Measurements from ENCODE around the gene DNAJC15. TPM values are rescaled to one million over a fixed set of nuclear protein-coding genes. Genes with fewer than 3 reads are reported as not detected.
"Not testable (repeated sequence)": the region's sequence is repeated elsewhere in the genome, so short reads cannot be mapped to it uniquely, and the experiment has no call there.

Gene DNAJC15
- polyA plus RNA-seq, 3 donors: 8.3 to 31.1 (median 22.0) TPM

DNA sequence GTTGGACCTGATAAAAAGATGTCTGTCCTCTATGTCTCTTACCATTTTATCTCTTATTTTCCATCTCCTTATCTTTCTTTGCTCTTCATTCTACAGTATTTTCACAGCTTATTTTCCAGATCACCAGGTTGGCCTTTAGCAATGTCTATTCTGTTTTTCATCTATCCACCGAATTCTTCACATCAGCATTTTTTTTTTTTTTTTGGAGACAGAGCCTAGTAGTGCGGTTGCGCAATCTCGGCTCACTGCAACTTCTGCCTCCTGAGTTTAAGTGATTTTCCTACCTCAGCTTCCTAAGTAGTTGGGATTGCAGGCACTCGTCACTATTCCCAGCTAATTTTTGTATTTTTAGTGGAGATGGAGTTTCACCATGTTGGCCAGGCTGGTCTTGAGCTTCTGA lies 49.0 kb downstream of the DNAJC15 start:
- H3K4me1 ChIP-seq (ENCODE audit: control insufficient read depth in 1 of 2, insufficient read depth in 2 of 2, low read length in 2 of 2): peaks cover 0 to 5% of the 10 kb centered on the region in 2 donors
- H3K36me3 ChIP-seq (replicated peaks in 1 of 2; ENCODE audit: control insufficient read depth in 1 of 2, insufficient read depth in 2 of 2, low read length in 2 of 2): peaks cover 21 to 27% of the 10 kb centered on the region in 2 donors
- no peak overlapping the region for H3K27ac ChIP-seq (ENCODE audit: low read depth in 1 of 2, low read length in 2 of 2)
- H2AFZ ChIP-seq (ENCODE audit: insufficient read depth, low read depth, low read length, poor library complexity, severe bottlenecking): no peak overlapping the region
- Mint-ChIP-seq H3K27ac (peak overlapping the region in 2 of 7 donors; percentile 1 to 36), H3K27me3 (ENCODE audit: low read depth in 3 of 3) (no peaks in the 10 kb centered on the region), H3K9me3 (no peaks in the 10 kb centered on the region), H3K4me1 (peaks cover 14% of the 10 kb centered on the region), H3K4me3 (no peak overlapping the region), H3K36me3 (peaks cover 20 to 25% of the 10 kb centered on the region in 2 donors)
- no peak overlapping the region for H3K4me2 ChIP-seq (replicated peaks; ENCODE audit: extremely low read depth, low read length, poor library complexity, severe bottlenecking)
- DNase-seq: peak; percentile 23 to 51 (median 45)
- no peak overlapping the region for H3K9ac ChIP-seq (ENCODE audit: insufficient read depth, low read length, poor library complexity, severe bottlenecking)
- no peaks in the 10 kb centered on the region for H3K27me3 ChIP-seq (ENCODE audit: control insufficient read depth in 2 of 2, insufficient read depth in 2 of 2, low read length in 2 of 2)
- no peaks in the 10 kb centered on the region for H4K20me1 ChIP-seq (ENCODE audit: insufficient read depth, low read length)
- TF ChIP-seq, protein P1, sequence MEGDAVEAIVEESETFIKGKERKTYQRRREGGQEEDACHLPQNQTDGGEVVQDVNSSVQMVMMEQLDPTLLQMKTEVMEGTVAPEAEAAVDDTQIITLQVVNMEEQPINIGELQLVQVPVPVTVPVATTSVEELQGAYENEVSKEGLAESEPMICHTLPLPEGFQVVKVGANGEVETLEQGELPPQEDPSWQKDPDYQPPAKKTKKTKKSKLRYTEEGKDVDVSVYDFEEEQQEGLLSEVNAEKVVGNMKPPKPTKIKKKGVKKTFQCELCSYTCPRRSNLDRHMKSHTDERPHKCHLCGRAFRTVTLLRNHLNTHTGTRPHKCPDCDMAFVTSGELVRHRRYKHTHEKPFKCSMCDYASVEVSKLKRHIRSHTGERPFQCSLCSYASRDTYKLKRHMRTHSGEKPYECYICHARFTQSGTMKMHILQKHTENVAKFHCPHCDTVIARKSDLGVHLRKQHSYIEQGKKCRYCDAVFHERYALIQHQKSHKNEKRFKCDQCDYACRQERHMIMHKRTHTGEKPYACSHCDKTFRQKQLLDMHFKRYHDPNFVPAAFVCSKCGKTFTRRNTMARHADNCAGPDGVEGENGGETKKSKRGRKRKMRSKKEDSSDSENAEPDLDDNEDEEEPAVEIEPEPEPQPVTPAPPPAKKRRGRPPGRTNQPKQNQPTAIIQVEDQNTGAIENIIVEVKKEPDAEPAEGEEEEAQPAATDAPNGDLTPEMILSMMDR (IDR thresholded peaks at IDR 0.05): no peak
- no CpG with 5 or more reads among the region's 5 CpGs for WGBS (ENCODE audit: insufficient coverage)
- H3K79me2 ChIP-seq (ENCODE audit: insufficient read depth, low read length): peaks cover 12% of the 10 kb centered on the region
- no peaks in the 10 kb centered on the region for H3K9me3 ChIP-seq (replicated peaks in 1 of 2; ENCODE audit: control insufficient read depth in 1 of 2, insufficient read depth in 1 of 2, low read length in 2 of 2)
- H3K4me3 ChIP-seq (replicated peaks in 1 of 3; ENCODE audit: low read depth in 2 of 3, low read length in 3 of 3): no peak overlapping the region
- intact Hi-C loops (cut with micrococcal nuclease): no loop called here

DNA sequence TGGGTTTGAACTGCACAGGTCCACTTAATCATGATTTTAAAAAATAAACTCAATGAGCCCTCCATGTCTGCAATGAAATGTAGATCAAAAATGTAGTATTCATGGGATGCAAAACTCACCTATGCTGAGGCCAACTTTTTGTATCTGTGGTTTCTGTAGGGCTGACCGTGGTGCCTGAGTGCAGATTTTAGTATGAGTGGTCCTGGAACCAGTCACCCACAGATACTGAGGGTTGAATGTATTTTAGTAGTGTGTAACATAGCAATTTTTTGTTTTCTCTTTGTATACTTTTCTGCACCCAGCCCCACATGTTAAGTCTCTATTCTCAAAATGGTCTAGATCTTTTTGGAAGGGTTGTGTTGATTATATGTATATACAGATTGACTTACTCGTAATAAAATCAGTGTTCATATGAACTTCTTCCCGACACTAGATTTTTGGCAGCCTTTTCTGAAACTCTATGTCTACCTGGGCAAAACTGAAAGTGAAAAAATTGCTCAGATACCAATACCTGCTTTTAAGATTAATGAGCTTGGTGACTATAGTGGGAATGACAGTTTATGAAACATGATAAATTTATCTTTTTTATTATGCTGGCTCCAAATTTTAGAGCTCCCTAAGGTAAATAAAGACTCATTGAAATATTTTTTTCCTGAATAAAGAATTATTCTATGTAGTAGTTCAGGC lies 51.6 kb downstream of the DNAJC15 start:
- no peak overlapping the region for H3K4me2 ChIP-seq (replicated peaks; ENCODE audit: extremely low read depth, low read length, poor library complexity, severe bottlenecking)

DNA sequence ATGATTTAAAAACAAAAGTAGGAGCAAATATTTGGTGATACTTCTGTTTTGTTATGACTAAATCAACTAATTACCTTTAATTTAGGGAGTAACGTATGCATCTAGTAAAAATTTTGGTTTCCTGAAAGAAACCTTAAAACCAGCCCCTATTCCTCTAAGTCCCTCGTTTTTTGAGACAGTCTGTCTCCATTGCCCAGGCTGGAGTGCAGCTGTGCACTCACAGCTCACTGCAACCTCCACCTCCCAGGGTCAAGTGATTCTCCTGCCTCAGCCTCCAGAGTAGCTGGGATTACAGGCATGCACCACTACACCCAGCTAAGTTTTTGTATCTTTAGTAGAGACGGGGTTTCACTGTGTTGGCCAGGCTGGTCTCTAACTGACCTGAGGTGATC lies 52.1 kb downstream of the DNAJC15 start:
- H3K9ac ChIP-seq (ENCODE audit: insufficient read depth, low read length, poor library complexity, severe bottlenecking); H2AFZ ChIP-seq (ENCODE audit: insufficient read depth, low read depth, low read length, poor library complexity, severe bottlenecking); H3K4me3 ChIP-seq (replicated peaks in 1 of 3; ENCODE audit: low read depth in 2 of 3, low read length in 3 of 3); H3K27me3 ChIP-seq (ENCODE audit: control insufficient read depth in 2 of 2, insufficient read depth in 2 of 2, low read length in 2 of 2); H3K27ac ChIP-seq (ENCODE audit: low read depth in 1 of 2, low read length in 2 of 2); H3K27me3 Mint-ChIP-seq (ENCODE audit: low read depth in 3 of 3); H3K4me3 Mint-ChIP-seq; H4K20me1 ChIP-seq (ENCODE audit: insufficient read depth, low read length); DNase-seq; intact Hi-C loops (cut with micrococcal nuclease); H3K9me3 ChIP-seq (replicated peaks in 1 of 2; ENCODE audit: control insufficient read depth in 1 of 2, insufficient read depth in 1 of 2, low read length in 2 of 2); H3K9me3 Mint-ChIP-seq; H3K4me1 ChIP-seq (ENCODE audit: control insufficient read depth in 1 of 2, insufficient read depth in 2 of 2, low read length in 2 of 2); H3K4me2 ChIP-seq (replicated peaks; ENCODE audit: extremely low read depth, low read length, poor library complexity, severe bottlenecking); H3K27ac Mint-ChIP-seq: not testable (repeated sequence)
- Mint-ChIP-seq H3K4me1 (peaks cover 14% of the 10 kb centered on the region), H3K36me3 (peaks cover 17 to 27% of the 10 kb centered on the region in 2 donors)
- Histone ChIP-seq H3K79me2 (ENCODE audit: insufficient read depth, low read length) (peaks cover 12% of the 10 kb centered on the region), H3K36me3 (replicated peaks in 1 of 2; ENCODE audit: control insufficient read depth in 1 of 2, insufficient read depth in 2 of 2, low read length in 2 of 2) (peaks cover 3 to 18% of the 10 kb centered on the region in 2 donors)
- 100% methylated on average over 1 of the region's 3 CpGs for WGBS (ENCODE audit: insufficient coverage)

More for the DNA sequence above, 51.6 kb downstream of the DNAJC15 start:
- Histone ChIP-seq H3K79me2 (ENCODE audit: insufficient read depth, low read length) (peaks cover 12% of the 10 kb centered on the region), H3K9me3 (replicated peaks in 1 of 2; ENCODE audit: control insufficient read depth in 1 of 2, insufficient read depth in 1 of 2, low read length in 2 of 2) (no peaks in the 10 kb centered on the region), H3K4me3 (replicated peaks in 1 of 3; ENCODE audit: low read depth in 2 of 3, low read length in 3 of 3) (no peak overlapping the region), H3K36me3 (replicated peaks in 1 of 2; ENCODE audit: control insufficient read depth in 1 of 2, insufficient read depth in 2 of 2, low read length in 2 of 2) (peaks cover 7 to 18% of the 10 kb centered on the region in 2 donors), H3K27ac (ENCODE audit: low read depth in 1 of 2, low read length in 2 of 2) (no peak overlapping the region), H2AFZ (ENCODE audit: insufficient read depth, low read depth, low read length, poor library complexity, severe bottlenecking) (no peak overlapping the region), H3K4me1 (ENCODE audit: control insufficient read depth in 1 of 2, insufficient read depth in 2 of 2, low read length in 2 of 2) (peaks cover 0 to 5% of the 10 kb centered on the region in 2 donors), H4K20me1 (ENCODE audit: insufficient read depth, low read length) (no peaks in the 10 kb centered on the region), H3K27me3 (ENCODE audit: control insufficient read depth in 2 of 2, insufficient read depth in 2 of 2, low read length in 2 of 2) (no peaks in the 10 kb centered on the region), H3K9ac (ENCODE audit: insufficient read depth, low read length, poor library complexity, severe bottlenecking) (no peak overlapping the region)
- intact Hi-C loops (cut with micrococcal nuclease): no loop called here
- Mint-ChIP-seq H3K9me3 (no peaks in the 10 kb centered on the region), H3K4me1 (peaks cover 14% of the 10 kb centered on the region), H3K27ac (no peak overlapping the region), H3K4me3 (no peak overlapping the region), H3K27me3 (ENCODE audit: low read depth in 3 of 3) (no peaks in the 10 kb centered on the region), H3K36me3 (peaks cover 16 to 27% of the 10 kb centered on the region in 2 donors)
- TF ChIP-seq, protein P1 (IDR thresholded peaks at IDR 0.05): no peak
- DNase-seq: no peak
- 80% methylated on average over 2 of the region's 3 CpGs for WGBS (ENCODE audit: insufficient coverage)
